ENCODE measurements around the gene HS3ST2. TPM values are rescaled to one million over a fixed set of nuclear protein-coding genes. Genes with fewer than 3 reads are reported as not detected.

The HS3ST2 gene
- total and polyA plus RNA-seq, 2 experiments from 2014 or later, result 1.4 to 3.2 TPM

DNA sequence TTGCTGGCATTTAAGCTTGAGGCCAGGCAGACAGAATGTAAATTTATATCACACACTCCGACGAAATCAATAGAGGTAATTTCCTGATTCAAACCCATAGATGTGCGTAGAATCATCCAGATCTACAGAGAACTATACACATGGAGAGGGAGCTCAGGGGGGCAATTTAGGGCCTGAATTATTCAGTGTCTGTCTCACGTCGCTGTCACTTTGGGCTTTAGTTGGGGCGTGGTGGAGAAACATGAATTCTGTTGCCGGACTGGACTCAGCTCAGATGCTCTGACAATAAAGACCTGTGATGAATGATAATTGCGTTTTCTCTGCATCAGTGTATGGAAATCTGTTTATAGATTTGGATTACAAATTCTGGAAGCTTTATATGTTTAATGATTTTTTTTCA, 32.5 kb upstream of the HS3ST2 start:
- Histone ChIP-seq H3K79me2 (replicated peaks; ENCODE audit: insufficient read depth) (no peaks in the 10 kb centered on the region), H3K36me3 (ENCODE audit: insufficient read depth) (no peaks in the 10 kb centered on the region), H3K4me1 (ENCODE audit: insufficient read depth) (peaks cover 13% of the 10 kb centered on the region), H3F3A (replicated peaks; ENCODE audit: low read depth) (no peaks in the 10 kb centered on the region), H3K27ac (ENCODE audit: low read depth) (no peak overlapping the region), H3K27me3 (ENCODE audit: insufficient read depth) (no peaks in the 10 kb centered on the region), H2AFZ (no peak overlapping the region), H3K4me3 (no peak overlapping the region), H4K20me1 (replicated peaks; ENCODE audit: insufficient read depth) (no peaks in the 10 kb centered on the region), H3K9me2 (ENCODE audit: insufficient read depth) (peaks cover 4% of the 10 kb centered on the region; the same call in 1 of the 2 replicates), H3K4me2 (no peak overlapping the region)
- Mint-ChIP-seq H3K9me3 (no peaks in the 10 kb centered on the region), H3K4me3 (no peak overlapping the region), H3K4me1 (peaks cover 19% of the 10 kb centered on the region), H3K27ac (no peak overlapping the region), H3K27me3 (ENCODE audit: insufficient read depth, low read depth, poor library complexity) (peaks cover 6% of the 10 kb centered on the region), H3K36me3 (ENCODE audit: low read depth) (no peaks in the 10 kb centered on the region)
- DNase-seq (ENCODE audit: low spot score), result no peak
- ATAC-seq, result no peak
- no peak for TF ChIP-seq CREB1 (CRISPR knock-in tag; IDR thresholded peaks at IDR 0.05; ENCODE audit: low read depth)
- TF ChIP-seq, protein P1, sequence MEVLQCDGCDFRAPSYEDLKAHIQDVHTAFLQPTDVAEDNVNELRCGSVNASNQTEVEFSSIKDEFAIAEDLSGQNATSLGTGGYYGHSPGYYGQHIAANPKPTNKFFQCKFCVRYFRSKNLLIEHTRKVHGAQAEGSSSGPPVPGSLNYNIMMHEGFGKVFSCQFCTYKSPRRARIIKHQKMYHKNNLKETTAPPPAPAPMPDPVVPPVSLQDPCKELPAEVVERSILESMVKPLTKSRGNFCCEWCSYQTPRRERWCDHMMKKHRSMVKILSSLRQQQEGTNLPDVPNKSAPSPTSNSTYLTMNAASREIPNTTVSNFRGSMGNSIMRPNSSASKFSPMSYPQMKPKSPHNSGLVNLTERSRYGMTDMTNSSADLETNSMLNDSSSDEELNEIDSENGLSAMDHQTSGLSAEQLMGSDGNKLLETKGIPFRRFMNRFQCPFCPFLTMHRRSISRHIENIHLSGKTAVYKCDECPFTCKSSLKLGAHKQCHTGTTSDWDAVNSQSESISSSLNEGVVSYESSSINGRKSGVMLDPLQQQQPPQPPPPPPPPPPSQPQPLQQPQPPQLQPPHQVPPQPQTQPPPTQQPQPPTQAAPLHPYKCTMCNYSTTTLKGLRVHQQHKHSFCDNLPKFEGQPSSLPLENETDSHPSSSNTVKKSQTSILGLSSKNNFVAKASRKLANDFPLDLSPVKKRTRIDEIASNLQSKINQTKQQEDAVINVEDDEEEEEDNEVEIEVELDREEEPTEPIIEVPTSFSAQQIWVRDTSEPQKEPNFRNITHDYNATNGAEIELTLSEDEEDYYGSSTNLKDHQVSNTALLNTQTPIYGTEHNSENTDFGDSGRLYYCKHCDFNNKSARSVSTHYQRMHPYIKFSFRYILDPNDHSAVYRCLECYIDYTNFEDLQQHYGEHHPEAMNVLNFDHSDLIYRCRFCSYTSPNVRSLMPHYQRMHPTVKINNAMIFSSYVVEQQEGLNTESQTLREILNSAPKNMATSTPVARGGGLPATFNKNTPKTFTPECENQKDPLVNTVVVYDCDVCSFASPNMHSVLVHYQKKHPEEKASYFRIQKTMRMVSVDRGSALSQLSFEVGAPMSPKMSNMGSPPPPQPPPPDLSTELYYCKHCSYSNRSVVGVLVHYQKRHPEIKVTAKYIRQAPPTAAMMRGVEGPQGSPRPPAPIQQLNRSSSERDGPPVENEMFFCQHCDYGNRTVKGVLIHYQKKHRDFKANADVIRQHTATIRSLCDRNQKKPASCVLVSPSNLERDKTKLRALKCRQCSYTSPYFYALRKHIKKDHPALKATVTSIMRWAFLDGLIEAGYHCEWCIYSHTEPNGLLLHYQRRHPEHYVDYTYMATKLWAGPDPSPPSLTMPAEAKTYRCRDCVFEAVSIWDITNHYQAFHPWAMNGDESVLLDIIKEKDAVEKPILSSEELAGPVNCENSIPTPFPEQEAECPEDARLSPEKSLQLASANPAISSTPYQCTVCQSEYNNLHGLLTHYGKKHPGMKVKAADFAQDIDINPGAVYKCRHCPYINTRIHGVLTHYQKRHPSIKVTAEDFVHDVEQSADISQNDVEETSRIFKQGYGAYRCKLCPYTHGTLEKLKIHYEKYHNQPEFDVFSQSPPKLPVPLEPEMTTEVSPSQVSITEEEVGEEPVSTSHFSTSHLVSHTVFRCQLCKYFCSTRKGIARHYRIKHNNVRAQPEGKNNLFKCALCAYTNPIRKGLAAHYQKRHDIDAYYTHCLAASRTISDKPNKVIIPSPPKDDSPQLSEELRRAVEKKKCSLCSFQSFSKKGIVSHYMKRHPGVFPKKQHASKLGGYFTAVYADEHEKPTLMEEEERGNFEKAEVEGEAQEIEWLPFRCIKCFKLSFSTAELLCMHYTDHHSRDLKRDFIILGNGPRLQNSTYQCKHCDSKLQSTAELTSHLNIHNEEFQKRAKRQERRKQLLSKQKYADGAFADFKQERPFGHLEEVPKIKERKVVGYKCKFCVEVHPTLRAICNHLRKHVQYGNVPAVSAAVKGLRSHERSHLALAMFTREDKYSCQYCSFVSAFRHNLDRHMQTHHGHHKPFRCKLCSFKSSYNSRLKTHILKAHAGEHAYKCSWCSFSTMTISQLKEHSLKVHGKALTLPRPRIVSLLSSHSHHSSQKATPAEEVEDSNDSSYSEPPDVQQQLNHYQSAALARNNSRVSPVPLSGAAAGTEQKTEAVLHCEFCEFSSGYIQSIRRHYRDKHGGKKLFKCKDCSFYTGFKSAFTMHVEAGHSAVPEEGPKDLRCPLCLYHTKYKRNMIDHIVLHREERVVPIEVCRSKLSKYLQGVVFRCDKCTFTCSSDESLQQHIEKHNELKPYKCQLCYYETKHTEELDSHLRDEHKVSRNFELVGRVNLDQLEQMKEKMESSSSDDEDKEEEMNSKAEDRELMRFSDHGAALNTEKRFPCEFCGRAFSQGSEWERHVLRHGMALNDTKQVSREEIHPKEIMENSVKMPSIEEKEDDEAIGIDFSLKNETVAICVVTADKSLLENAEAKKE (CRISPR knock-in tag; IDR thresholded peaks at IDR 0.05), result no peak
- TF ChIP-seq NANOG (IDR thresholded peaks at IDR 0.05; ENCODE audit: borderline replicate concordance), result no peak
- TF ChIP-seq POLR2AphosphoS5 (IDR thresholded peaks at IDR 0.05; ENCODE audit: low read depth), result no peak
- TF ChIP-seq REST (IDR thresholded peaks at IDR 0.05; ENCODE audit: unreplicated experiment), result no peak
- no peak for TF ChIP-seq EZH2phosphoT487 (IDR thresholded peaks at IDR 0.05; ENCODE audit: unreplicated experiment)
- no peak for TF ChIP-seq EZH2 (IDR thresholded peaks at IDR 0.05; ENCODE audit: low read depth, unreplicated experiment)
- TF ChIP-seq JUNB (IDR thresholded peaks at IDR 0.05; ENCODE audit: unreplicated experiment), result no peak
- no peak for TF ChIP-seq CTCF (conservative IDR thresholded peaks at IDR 0.05; ENCODE audit: low read depth in 2 of 2)
- TF ChIP-seq ZNF114 (CRISPR knock-in tag; IDR thresholded peaks at IDR 0.05), result no peak
- TF ChIP-seq ZNF331 (CRISPR knock-in tag; IDR thresholded peaks at IDR 0.05; ENCODE audit: low read depth), result no peak
- TF ChIP-seq ETS1 (IDR thresholded peaks at IDR 0.05), result no peak
- TF ChIP-seq STAT1 (IDR thresholded peaks at IDR 0.05; ENCODE audit: unreplicated experiment), result no peak

Measured in GM23338 (cell line).